Activated CD8-positive, alpha-beta T cell treated with anti-CD3 and anti-CD28 coated beads for 36 hours (primary cell): ENCODE results near the gene TLE2. TPM values are rescaled to one million over a fixed set of nuclear protein-coding genes. Genes with fewer than 3 reads are reported as not detected.

Experiments
- ATAC-seq: fragments of 200-7000 bp; cut with Tn5 transposase; one replicate; pipeline ENCODE4 v1.10.0; 2021; ENCODE audit warnings: mild to moderate bottlenecking, moderate library complexity
- CTCF ChIA-PET: fragments of 350-600 bp; sonication (Branson Sonifier 250); formaldehyde crosslinking; loops from one replicate; lab custom pipeline; 2021; ENCODE audit warnings: antibody characterized with exemption; lab: Charles Lee
- POLR2A ChIA-PET: fragments of 350-600 bp; sonication (Branson Sonifier 250); formaldehyde crosslinking; loops from one replicate; lab custom pipeline; 2021; ENCODE audit warnings: antibody characterized with exemption; lab: Charles Lee
- DNase-seq: peaks from one replicate; pipeline ENCODE4 v3.0.0-alpha.2; 2020
- H3K27ac Mint-ChIP-seq: one replicate; pipeline ENCODE4 v1.8.0; 2021; ENCODE audit warnings: mild to moderate bottlenecking, mixed read lengths
- H3K27me3 Mint-ChIP-seq: one replicate; pipeline ENCODE4 v1.8.0; 2021; ENCODE audit warnings: mixed read lengths
- H3K36me3 Mint-ChIP-seq: one replicate; pipeline ENCODE4 v1.8.0; 2021; ENCODE audit warnings: low read depth, mixed read lengths
- H3K4me1 Mint-ChIP-seq: one replicate; pipeline ENCODE4 v1.8.0; 2021; ENCODE audit warnings: low read depth, mixed read lengths
- H3K4me3 Mint-ChIP-seq: one replicate; pipeline ENCODE4 v1.8.0; 2021; ENCODE audit warnings: mild to moderate bottlenecking, moderate library complexity, mixed read lengths
- H3K9me3 Mint-ChIP-seq: one replicate; pipeline ENCODE4 v1.8.0; 2021; ENCODE audit warnings: mixed read lengths
- intact Hi-C: fragments of 100-400 bp; cut with micrococcal nuclease; formaldehyde crosslinking; loops from one replicate; pipeline ENCODE4 v1.10.0; 2022
- total RNA-seq, 2 experiments: library from RNA; stranded (reverse); gene quantifications; one replicate each; pipeline ENCODE4 v1.2.3, GENCODE V29; 2021
- TF ChIP-seq, protein P1 (sequence below): fragments of 200-600 bp; IDR thresholded peaks from one replicate; pipeline ENCODE4 v1.8.0; 2022; ENCODE audit warnings: antibody characterized with exemption, mild to moderate bottlenecking

The TLE2 gene
- 1 to 10 TPM; 2.8 to 3.0 TPM for total RNA-seq

DNA sequence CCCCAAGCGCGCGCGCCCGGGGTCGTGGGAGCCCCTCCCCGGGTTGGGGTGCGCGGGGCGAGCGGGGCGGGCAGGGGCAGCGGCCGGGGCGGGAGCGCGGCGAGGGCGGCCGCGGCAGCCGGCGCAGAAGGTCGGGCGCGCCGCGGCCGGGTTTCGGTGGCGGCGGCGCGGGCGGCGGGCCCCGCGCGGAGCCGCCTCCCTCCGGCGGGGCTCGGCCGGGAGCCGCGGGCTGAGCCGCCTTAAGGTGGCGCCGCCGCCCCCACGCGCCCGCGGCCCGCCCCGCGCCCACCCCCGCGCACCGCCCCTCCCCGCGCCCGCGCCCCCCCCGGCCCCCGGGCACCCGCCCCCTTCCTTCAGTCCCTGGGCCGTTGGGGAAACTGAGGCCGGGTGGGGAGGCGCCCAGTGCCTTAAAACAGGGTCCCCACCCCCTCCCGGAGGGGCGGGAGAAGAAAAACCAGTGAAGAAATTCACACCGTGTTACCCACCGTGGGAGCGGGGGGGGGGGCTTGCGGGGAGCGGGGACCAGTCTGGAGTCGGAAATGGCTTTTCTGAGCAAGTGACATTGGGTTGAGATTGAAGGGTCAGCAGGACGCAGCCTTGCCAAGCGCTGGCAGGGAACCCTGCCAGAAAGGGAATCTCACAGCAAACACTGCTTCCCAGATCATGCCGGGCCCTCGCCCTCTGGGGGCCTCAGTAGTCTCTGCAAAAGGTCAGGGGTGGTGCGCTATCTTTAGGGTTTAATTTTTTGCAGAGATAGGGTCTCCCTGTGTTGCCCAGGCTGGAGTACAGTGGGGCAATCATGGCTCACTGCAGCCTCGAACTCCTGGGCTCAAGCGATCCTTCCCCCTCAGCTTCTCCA is at the start of gene TLE2:
TLE2 (minus strand) TSS at position 216 of the 859 bp plus-strand sequence. CDS start 376 bp downstream, outside the sequence.
- ATAC-seq: no peak
- Mint-ChIP-seq H3K27me3 (peaks cover 18% of the 10 kb centered on the region), H3K36me3 (no peaks in the 10 kb centered on the region), H3K9me3 (no peaks in the 10 kb centered on the region), H3K4me1 (peaks cover 16% of the 10 kb centered on the region), H3K27ac (no peak within 1 kb of the TSS), H3K4me3 (peak within 1 kb of the TSS; percentile 60)
- TF ChIP-seq, protein P1, sequence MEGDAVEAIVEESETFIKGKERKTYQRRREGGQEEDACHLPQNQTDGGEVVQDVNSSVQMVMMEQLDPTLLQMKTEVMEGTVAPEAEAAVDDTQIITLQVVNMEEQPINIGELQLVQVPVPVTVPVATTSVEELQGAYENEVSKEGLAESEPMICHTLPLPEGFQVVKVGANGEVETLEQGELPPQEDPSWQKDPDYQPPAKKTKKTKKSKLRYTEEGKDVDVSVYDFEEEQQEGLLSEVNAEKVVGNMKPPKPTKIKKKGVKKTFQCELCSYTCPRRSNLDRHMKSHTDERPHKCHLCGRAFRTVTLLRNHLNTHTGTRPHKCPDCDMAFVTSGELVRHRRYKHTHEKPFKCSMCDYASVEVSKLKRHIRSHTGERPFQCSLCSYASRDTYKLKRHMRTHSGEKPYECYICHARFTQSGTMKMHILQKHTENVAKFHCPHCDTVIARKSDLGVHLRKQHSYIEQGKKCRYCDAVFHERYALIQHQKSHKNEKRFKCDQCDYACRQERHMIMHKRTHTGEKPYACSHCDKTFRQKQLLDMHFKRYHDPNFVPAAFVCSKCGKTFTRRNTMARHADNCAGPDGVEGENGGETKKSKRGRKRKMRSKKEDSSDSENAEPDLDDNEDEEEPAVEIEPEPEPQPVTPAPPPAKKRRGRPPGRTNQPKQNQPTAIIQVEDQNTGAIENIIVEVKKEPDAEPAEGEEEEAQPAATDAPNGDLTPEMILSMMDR: no peak
- DNase-seq: no peak
- POLR2A ChIA-PET: no interaction called here
- CTCF ChIA-PET: no interaction called here
- intact Hi-C loops: no loop called here

DNA sequence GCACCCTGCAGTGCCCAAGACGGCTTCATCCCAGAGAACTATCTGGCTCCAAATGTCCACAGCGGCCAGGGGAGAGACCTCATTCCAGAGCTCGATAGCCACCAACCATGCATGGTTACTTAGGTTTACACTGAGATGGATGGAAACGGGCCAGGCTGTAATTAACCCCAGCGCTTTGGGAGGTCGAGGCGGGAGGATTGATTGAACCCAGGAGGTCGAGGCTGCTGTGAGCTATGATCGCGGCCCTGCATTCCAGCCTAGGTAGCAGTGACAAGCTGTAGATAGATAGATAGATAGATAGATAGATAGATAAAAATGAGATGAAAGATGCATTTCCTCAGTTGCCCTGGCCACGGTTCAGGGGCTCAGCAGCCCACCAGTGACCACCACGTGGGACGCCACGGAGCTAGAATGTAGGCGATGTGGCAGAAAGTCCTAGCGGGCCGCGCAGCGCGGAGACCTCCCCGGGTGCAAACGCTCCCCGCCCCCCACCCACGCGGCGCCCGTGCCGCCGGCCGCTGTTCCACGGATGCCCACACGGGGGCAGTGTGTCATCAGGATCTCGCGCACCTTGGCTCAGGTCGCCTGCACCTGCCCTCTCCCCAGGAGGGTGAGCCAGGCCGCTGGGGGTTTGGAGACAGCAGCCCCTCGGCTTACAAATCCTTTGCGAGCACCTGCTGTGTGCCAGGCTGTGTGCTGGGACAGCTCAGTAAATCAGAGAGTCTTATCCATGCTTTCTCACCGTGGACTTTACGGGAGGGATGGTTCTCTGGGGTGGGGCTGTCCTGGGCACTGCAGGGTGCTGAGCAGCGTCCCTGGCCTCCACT is 46.7 kb upstream of the TLE2 start:
- Mint-ChIP-seq H3K36me3 (no peaks in the 10 kb centered on the region), H3K27me3 (no peaks in the 10 kb centered on the region), H3K4me3 (no peak overlapping the region), H3K27ac (no peak overlapping the region), H3K4me1 (peaks cover 2% of the 10 kb centered on the region), H3K9me3 (no peaks in the 10 kb centered on the region)
- intact Hi-C loops: no loop called here
- POLR2A ChIA-PET: no interaction called here
- DNase-seq (peak; percentile 83), ATAC-seq (peak; percentile 94)
- TF ChIP-seq, protein P1: peak; percentile 86
- CTCF ChIA-PET: interaction anchor here (0.6 to 12.0 kb wide), 43 partner anchors 8 to 229 kb away, joined by 3 to 179 read pairs (median 4); no protein-coding TSS in a partner anchor

DNA sequence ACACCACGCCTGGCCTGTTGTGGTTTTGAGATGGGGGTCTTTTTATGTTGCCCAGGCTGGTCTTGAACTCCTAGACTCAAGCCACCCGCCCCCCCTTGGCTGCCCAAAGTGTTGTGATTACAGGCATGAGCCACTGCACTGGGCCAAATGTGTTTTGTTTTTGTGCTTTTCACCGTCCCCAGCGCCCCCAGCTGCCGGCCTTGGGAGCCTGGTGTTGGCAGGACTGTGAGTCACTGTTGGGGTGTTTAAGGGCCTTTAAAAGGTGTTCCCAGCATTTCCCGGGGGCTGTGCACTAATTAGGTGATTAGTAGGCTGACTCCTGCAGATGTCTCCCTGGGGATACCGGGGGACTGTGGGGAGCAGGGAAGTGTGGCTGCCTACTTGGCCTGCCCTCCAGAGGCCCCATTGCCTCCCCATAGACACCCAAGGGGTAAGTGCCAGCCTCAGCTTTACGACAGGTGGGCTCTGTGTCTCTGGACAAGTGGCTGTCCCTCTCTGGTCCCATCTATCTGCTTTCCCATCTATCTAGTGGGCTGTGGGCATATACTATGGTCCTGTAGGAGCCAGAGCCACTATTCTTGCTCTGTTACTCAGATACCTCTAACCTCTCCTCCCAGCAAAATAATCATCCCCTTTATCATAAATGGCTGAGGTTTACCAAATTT is 45.0 kb upstream of the TLE2 start:
- ATAC-seq (no peak), DNase-seq (no peak)
- Mint-ChIP-seq H3K4me3 (no peak overlapping the region), H3K27me3 (no peaks in the 10 kb centered on the region), H3K9me3 (no peaks in the 10 kb centered on the region), H3K27ac (no peak overlapping the region), H3K4me1 (peaks cover 2% of the 10 kb centered on the region), H3K36me3 (no peaks in the 10 kb centered on the region)
- intact Hi-C loops: no loop called here
- TF ChIP-seq, protein P1: no peak
- CTCF ChIA-PET: interaction anchor here (1.0 to 12.0 kb wide), 2 partner anchors 32 to 123 kb away, joined by 3 to 179 read pairs; no protein-coding TSS in a partner anchor
- POLR2A ChIA-PET: interaction anchor here (0.6 kb wide), 1 partner anchor 107 kb away, joined by 3 read pairs; no protein-coding TSS in a partner anchor

- Mint-ChIP-seq H3K36me3 (no peaks in the 10 kb centered on the region), H3K9me3 (no peaks in the 10 kb centered on the region), H3K27me3 (no peaks in the 10 kb centered on the region), H3K4me1 (peaks cover 2% of the 10 kb centered on the region), H3K27ac (no peak overlapping the region), H3K4me3 (no peak overlapping the region)
- intact Hi-C loops: no loop called here
- ChIA-PET CTCF (interaction anchor here (1.0 to 12.0 kb wide), 3 partner anchors 33 to 122 kb away, joined by 3 to 179 read pairs (median 6); no protein-coding TSS in a partner anchor), POLR2A (no interaction called here)
- DNase-seq (no peak), ATAC-seq (no peak)
- TF ChIP-seq, protein P1: no peak
These were observed 44.1 kb upstream of the TLE2 start for GRCh38 chr19:3073159-3073563.
